ENCODE measurements around the gene SET.
A peak's percentile ranks its signal among the peaks of the same experiment; 100 is the strongest.
"Not testable (repeated sequence)": the region's sequence is repeated elsewhere in the genome, so short reads cannot be mapped to it uniquely, and the experiment has no call there.

SET gene, protein sequence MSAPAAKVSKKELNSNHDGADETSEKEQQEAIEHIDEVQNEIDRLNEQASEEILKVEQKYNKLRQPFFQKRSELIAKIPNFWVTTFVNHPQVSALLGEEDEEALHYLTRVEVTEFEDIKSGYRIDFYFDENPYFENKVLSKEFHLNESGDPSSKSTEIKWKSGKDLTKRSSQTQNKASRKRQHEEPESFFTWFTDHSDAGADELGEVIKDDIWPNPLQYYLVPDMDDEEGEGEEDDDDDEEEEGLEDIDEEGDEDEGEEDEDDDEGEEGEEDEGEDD

DNA sequence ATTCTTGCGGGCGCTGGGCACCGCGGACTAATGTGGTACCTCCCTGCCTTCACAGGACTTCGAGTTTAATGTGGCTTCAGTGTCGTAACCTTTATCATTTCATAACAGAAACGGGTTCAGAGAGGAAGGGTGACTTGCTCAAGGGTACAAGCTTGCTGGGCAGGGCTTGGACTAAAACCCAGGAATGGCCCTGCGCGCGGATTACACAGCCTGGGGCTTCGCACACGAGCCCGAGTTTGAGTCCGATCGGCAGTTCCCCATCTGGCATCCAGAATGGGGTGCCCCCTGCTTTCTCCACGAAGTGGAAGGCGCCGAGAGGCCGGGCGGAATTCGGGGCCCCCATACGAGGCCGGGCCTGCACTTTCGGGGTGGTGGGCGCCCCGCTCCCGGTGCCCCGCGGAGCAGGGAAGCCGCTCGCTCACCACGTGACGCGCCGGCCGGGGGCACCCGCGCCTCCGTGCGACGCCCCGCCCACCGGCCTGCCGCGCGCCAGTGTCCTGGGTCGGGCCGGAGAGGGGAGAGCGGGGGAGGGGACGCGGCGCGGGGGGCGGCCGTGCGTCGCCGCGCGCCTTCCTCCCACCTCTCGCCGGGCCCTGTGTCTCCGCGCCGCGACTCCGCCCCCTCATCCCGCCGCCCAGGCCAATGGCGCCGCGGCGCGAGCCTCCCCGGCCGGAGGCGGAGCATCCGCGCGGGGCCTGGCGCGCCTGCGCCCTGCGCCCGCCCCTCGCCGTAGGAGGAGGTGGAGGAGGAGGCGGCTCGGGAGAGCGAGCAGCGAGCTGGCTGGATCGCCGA, at the start of gene SET:
Gene SET (plus strand): TSS at position 722 of the 792 bp plus-strand sequence. CDS start 361 bp downstream, outside the sequence.
- Mint-ChIP-seq H3K27me3 (ENCODE audit: low read depth) (no peaks in the 10 kb centered on the region), H3K4me3 (peak within 1 kb of the TSS; percentile 90), H3K4me1 (ENCODE audit: low read depth) (peaks cover 42% of the 10 kb centered on the region), H3K36me3 (ENCODE audit: low read depth) (peaks cover 32% of the 10 kb centered on the region), H3K9me3 (no peaks in the 10 kb centered on the region), H3K27ac (peak within 1 kb of the TSS; percentile 98)
- peak; percentile 95 for DNase-seq (ENCODE audit: low spot score)

DNA sequence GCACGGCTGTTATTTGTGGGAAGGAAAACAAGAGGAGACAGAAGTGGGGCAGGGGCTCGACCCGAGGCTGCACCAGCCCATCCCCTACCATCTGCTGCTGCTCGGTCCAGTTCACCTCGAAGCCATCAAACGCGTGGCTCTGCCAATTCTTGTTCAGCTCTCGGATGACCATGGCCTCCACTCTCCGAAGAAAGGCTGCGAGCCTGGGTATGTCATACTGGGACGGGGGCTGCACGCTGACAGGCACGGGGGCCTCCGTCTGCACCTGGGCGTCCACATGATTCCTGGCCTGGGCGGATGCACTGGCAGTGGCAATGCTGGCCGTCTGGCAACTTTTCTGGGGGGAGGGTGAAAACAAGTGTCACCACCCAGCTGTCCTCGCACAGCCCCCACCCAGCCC, 48.4 kb upstream of the SET start:
- DNase-seq (ENCODE audit: low spot score), result no peak
- Mint-ChIP-seq H3K9me3 (no peaks in the 10 kb centered on the region), H3K4me3 (no peak overlapping the region), H3K4me1 (ENCODE audit: low read depth) (no peaks in the 10 kb centered on the region), H3K36me3 (ENCODE audit: low read depth) (peaks cover 7% of the 10 kb centered on the region), H3K27ac (no peak overlapping the region), H3K27me3 (ENCODE audit: low read depth) (no peaks in the 10 kb centered on the region)

DNA sequence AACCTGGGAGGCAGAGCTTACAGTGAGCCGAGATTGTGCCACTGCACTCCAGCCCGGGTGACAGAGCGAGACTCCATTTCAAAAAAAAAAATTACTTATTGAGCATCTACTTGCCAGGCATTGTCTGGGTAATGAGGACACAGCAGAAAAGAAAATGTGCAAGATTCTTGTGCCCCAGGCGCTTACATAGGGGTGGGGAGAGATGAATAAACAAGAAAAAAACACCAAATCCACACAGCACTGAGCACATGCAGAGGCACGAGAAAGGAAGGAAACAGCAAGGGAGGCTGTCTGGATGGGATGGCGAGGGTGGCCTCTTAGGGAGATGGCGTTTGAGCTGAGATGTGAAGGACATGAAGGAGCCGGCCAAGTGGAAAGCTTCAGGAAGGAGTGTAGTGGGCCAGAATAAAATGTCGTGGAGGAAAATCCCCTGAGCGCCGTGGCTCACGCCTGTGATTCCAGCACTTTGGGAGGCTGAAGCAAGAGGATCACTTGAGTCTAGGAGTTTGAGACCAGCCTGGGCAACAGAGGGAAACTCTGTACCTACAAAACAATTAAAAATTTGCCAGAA, 46.3 kb upstream of the SET start:
- H3K9me3 Mint-ChIP-seq, result no peaks in the 10 kb centered on the region
- DNase-seq (ENCODE audit: low spot score), result no peak
- H3K27ac Mint-ChIP-seq, result no peak overlapping the region
- H3K27me3 Mint-ChIP-seq (ENCODE audit: low read depth), result no peaks in the 10 kb centered on the region
- H3K4me3 Mint-ChIP-seq, result no peak overlapping the region
- H3K4me1 Mint-ChIP-seq (ENCODE audit: low read depth), result no peaks in the 10 kb centered on the region
- H3K36me3 Mint-ChIP-seq (ENCODE audit: low read depth), result peaks cover 7% of the 10 kb centered on the region

DNA sequence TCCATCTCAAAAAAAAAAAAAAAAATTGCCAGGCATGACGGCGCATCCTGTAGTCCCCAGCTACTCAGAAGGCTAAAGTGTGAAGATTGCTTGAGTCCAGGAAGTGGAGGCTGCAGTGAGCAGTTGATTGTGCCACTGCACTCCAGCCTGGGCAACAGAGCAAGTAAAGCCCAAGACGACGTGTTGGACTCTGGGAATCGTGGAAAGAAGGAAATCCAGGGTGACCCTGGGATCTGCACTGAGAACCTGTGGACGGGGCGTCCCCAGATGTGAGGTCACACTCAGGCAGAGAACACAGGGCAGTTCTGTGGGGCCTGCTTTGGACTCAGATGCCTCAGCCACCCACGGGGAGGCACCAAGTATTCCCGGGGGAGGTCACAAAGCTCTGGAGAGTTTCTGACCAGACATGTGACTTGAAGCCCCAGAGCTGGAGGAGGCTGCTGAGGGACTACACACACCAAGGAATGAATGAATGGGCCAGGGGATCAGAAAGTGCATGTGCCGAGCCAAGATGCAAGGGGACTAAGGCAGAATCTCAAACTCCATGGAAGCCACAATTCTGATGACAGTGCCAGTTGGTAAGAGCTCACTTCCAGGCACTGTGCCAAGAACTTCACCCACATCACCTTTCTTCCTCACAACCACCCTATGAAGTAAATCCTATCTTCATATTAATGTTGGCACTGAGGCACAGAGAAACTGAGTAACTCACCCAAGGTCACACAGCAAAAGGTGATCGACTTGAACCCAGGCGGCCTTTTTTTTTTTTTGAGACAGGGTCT, 45.3 kb upstream of the SET start:
- peaks cover 4% of the 10 kb centered on the region for H3K36me3 Mint-ChIP-seq (ENCODE audit: low read depth)
- H3K27ac Mint-ChIP-seq, result peak overlapping the region; percentile 50
- no peak for DNase-seq (ENCODE audit: low spot score)
- no peaks in the 10 kb centered on the region for H3K9me3 Mint-ChIP-seq
- H3K27me3 Mint-ChIP-seq (ENCODE audit: low read depth), result no peaks in the 10 kb centered on the region
- H3K4me3 Mint-ChIP-seq, result no peak overlapping the region
- no peaks in the 10 kb centered on the region for H3K4me1 Mint-ChIP-seq (ENCODE audit: low read depth)

DNA sequence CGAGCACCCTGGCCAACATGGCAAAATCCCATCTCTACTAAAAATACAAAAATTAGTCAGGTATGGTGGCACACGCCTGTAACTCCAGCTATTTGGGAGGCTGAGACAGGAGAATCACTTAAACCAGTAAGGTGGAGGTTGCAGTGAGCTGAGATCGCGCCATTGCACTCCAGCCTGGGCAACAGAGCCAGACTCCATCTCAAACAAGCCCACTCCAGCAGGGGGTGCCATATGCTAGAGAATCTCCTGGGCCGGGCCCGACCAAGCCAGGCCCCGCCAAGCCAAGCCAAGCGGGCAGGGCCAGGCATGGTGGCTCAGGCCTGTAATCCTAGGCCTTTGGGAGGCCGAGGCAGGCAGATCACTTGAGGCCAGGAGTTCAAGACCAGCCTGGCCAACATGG, 40.8 kb upstream of the SET start:
- not testable (repeated sequence) for H3K9me3 Mint-ChIP-seq; H3K4me1 Mint-ChIP-seq (ENCODE audit: low read depth); H3K36me3 Mint-ChIP-seq (ENCODE audit: low read depth); H3K27ac Mint-ChIP-seq; H3K4me3 Mint-ChIP-seq; H3K27me3 Mint-ChIP-seq (ENCODE audit: low read depth)
- DNase-seq (ENCODE audit: low spot score), result peak; percentile 47

DNA sequence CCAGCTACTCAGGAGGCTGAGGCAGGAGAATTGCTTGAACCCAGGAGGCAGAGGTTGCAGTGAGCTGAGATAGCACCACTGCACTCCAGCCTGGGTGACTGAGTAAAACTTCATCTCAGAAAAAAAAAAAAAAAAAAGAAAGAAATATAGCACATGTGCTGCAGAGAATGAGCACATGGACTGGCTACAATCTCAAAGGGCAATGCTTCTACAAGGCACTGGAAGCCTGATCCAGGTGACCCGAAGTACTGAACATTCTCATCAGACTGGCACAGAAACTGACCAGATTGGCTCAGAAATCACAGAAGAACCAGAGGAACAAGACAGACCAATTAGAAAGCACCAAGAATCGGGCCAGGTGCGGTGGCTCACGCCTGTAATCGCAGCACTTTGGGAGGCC, 37.2 kb upstream of the SET start:
- H3K9me3 Mint-ChIP-seq, result no peaks in the 10 kb centered on the region
- H3K27ac Mint-ChIP-seq, result no peak overlapping the region
- DNase-seq (ENCODE audit: low spot score), result no peak
- H3K4me1 Mint-ChIP-seq (ENCODE audit: low read depth), result no peaks in the 10 kb centered on the region
- H3K27me3 Mint-ChIP-seq (ENCODE audit: low read depth), result no peaks in the 10 kb centered on the region
- H3K4me3 Mint-ChIP-seq, result no peak overlapping the region
- H3K36me3 Mint-ChIP-seq (ENCODE audit: low read depth), result peaks cover 2% of the 10 kb centered on the region

DNA sequence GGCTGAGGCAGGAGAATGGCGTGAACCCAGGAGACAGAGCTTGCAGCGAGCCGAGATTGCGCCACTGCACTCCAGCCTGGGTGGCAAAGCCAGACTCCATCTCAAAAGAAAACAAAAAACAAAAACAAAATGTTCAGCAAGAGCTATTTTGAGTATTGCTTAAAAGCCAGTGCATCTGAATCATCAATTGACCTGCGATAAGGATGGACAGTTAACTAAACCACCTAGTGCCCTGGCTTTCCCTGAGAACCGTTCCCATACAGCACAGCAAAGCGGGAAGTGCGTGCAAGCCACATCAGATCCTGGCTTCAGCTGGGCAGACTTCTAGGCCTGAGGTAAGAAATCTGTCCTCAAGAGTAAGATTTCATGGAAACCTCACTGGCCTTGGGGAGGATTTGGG, 35.1 kb upstream of the SET start:
- H3K36me3 Mint-ChIP-seq (ENCODE audit: low read depth), result peaks cover 2% of the 10 kb centered on the region
- no peak overlapping the region for H3K4me3 Mint-ChIP-seq
- H3K4me1 Mint-ChIP-seq (ENCODE audit: low read depth), result peaks cover 4% of the 10 kb centered on the region

DNA sequence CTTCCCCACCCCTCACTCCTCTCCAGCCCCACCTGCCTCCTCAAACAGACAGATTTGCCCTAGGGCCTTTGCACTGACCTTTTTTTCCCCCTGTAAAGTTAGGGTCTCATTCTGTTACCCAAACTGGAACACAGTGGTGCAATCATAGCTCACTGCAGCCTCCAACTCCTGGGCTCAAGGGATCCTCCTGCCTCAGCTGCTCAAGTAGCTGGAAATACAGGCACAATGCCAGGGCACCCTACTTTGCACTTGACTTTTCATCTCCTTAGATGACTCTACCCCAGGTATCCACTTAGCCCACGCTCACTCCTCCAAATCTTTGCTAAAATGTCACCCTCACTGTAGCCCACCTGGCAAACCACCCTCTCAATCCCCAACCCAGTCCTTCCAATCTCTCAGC, 34.5 kb upstream of the SET start:
- peak overlapping the region; percentile 37 for H3K4me3 Mint-ChIP-seq
- H3K4me1 Mint-ChIP-seq (ENCODE audit: low read depth), result peaks cover 4% of the 10 kb centered on the region
- H3K36me3 Mint-ChIP-seq (ENCODE audit: low read depth), result peaks cover 2% of the 10 kb centered on the region
- no peak for DNase-seq (ENCODE audit: low spot score)
- H3K9me3 Mint-ChIP-seq, result no peaks in the 10 kb centered on the region
- H3K27ac Mint-ChIP-seq, result peak overlapping the region; percentile 42
- H3K27me3 Mint-ChIP-seq (ENCODE audit: low read depth), result no peaks in the 10 kb centered on the region

More for the DNA sequence above, 35.1 kb upstream of the SET start:
- DNase-seq (ENCODE audit: low spot score), result no peak
- H3K9me3 Mint-ChIP-seq, result no peaks in the 10 kb centered on the region
- H3K27me3 Mint-ChIP-seq (ENCODE audit: low read depth), result no peaks in the 10 kb centered on the region
- H3K27ac Mint-ChIP-seq, result no peak overlapping the region

DNA sequence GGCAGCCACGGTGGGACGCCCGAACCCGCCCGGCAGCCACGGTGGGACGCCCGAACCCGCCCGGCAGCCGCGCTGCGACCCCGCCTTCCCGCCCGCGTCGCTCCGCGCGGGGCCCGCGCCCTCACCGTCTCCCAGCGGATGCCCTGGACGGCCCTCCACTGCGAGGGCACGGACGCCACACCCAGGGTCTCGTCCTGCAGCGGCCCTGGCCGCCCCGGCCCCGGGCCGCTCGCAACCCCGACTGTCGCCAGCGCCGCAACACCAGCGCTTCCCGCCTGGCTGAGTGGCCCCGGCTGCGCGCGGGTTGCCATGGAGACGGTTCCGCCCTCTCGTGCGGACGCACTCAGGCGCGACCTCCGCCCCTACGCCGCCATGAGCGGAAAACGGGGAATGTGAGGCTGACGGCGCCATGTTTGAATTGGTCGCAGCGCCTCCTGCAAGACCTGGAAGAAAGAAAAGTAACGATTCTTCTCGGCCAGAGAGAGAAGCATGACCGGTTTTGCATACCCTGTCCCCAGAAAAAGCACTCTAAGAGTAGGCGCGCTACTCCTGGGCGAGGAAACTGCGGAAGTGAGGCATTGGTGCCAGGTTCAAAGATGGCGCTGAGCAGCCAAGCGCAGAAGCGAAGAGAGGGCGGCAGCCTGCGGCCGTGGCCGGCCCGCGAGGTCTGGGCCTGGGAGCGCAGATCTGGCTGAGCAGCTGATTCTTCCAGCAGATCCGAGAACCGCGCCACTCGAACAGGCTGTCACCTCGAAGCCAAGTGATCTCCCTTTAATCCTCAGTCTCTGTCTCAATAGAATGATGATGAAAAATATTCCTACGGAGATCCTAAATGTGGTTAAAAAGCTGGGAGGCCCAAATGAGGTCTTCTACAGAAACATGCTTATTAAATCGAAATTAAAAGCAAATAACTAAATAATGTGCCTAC, 32.3 kb upstream of the SET start, which contains the start of gene DYNC2I2:
Gene DYNC2I2 (minus strand): TSS at position 432 of the 928 bp plus-strand sequence. CDS start 121 bp downstream, at position 311.
- Mint-ChIP-seq H3K36me3 (ENCODE audit: low read depth) (peaks cover 2% of the 10 kb centered on the region), H3K27me3 (ENCODE audit: low read depth) (no peaks in the 10 kb centered on the region), H3K27ac (peak within 1 kb of the TSS; percentile 99), H3K4me3 (peak within 1 kb of the TSS; percentile 94), H3K4me1 (ENCODE audit: low read depth) (peaks cover 4% of the 10 kb centered on the region), H3K9me3 (no peaks in the 10 kb centered on the region)
- peak; percentile 95 for DNase-seq (ENCODE audit: low spot score)

DNA sequence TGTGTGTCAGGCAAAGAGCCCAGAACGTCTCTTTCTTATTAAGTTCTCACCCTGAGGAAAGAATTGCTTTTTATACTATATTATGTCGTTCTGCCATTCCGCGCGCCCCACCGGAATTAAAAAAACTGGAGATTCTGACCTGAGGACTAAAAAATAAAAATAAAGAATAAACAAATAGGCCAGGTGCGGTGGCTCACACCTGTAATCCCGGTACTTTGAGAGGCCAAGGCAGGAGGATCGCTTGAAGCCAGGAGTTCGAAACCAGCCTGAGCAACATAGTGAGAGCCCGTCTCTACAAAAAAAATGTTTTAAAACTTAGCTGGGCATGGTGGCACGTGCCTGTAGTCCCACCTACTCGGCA, 31.7 kb upstream of the SET start:
- peak overlapping the region; percentile 99 for H3K27ac Mint-ChIP-seq
- no peaks in the 10 kb centered on the region for H3K9me3 Mint-ChIP-seq
- H3K36me3 Mint-ChIP-seq (ENCODE audit: low read depth), result peaks cover 2% of the 10 kb centered on the region
- H3K4me1 Mint-ChIP-seq (ENCODE audit: low read depth), result peaks cover 4% of the 10 kb centered on the region
- H3K4me3 Mint-ChIP-seq, result peak overlapping the region; percentile 94
- no peak for DNase-seq (ENCODE audit: low spot score)
- no peaks in the 10 kb centered on the region for H3K27me3 Mint-ChIP-seq (ENCODE audit: low read depth)

DNA sequence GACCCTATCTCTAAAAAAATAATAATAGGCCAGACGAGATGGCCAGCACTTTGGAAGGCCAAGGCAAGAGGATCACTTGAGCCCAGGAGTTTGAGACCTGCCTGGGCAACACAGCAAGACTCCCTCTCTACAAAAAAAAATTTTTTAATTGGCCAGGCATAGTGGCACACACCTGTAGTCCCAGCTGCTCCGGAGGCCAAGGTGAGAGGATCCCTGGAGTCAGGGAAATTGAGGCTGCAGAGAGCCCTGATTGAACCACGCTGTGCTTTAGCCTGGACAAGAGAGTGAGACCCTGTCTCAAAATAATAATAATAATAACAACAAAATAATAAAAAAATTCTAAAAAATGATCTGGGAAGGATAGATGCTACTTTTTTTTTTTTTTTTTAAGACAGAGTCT, 31.2 kb upstream of the SET start:
- no peaks in the 10 kb centered on the region for H3K27me3 Mint-ChIP-seq (ENCODE audit: low read depth)
- no peak for DNase-seq (ENCODE audit: low spot score)
- peaks cover 2% of the 10 kb centered on the region for H3K36me3 Mint-ChIP-seq (ENCODE audit: low read depth)
- no peaks in the 10 kb centered on the region for H3K9me3 Mint-ChIP-seq
- peak overlapping the region; percentile 99 for H3K27ac Mint-ChIP-seq
- no peak overlapping the region for H3K4me3 Mint-ChIP-seq
- peaks cover 4% of the 10 kb centered on the region for H3K4me1 Mint-ChIP-seq (ENCODE audit: low read depth)

DNA sequence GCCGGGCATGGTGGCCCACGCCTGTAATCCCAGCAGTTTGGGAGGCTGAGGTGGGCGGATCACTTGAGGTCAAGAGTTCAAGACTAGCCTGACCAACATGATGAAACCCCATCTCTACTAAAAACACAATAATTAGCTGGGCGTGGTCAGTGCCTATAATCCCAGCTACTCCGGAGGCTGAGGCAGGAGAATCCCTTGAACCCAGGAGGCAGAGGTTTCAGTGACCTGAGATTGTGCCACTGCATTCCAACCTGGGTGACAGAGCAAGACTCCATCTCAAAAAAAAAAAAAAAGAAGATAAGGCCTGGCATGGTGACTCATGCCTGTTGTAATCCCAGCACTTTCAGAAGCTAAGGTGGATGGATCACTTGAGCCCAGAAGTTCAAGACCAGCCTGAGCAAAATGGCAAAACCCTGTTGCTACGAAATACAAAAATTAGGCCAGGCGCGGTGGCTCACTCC, 22.5 kb upstream of the SET start:
- not testable (repeated sequence) for H3K27ac Mint-ChIP-seq; H3K27me3 Mint-ChIP-seq (ENCODE audit: low read depth); DNase-seq (ENCODE audit: low spot score); H3K4me3 Mint-ChIP-seq; H3K36me3 Mint-ChIP-seq (ENCODE audit: low read depth); H3K9me3 Mint-ChIP-seq; H3K4me1 Mint-ChIP-seq (ENCODE audit: low read depth)

DNA sequence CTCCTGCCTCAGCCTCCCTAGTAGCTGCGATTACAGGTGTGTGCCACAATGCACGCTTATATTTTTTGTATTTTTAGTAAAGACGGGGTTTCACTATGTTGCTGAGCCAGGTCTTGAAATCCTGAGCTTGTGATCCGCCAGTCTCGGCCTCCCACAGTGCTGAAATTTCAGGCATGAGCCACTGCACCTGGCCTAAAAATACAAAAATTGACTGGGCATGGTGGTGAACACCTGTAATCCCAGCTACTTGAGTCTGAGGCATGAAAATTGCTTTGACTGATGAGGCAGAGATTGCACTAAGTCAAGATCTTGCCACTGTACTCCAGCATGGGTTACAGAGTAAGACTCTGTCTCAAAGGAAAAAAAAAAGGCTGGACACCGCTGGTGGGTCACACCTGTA, 19.2 kb upstream of the SET start:
- Mint-ChIP-seq H3K27ac (no peak overlapping the region), H3K9me3 (no peaks in the 10 kb centered on the region), H3K4me1 (ENCODE audit: low read depth) (no peaks in the 10 kb centered on the region), H3K27me3 (ENCODE audit: low read depth) (no peaks in the 10 kb centered on the region), H3K36me3 (ENCODE audit: low read depth) (no peaks in the 10 kb centered on the region), H3K4me3 (no peak overlapping the region)
- no peak for DNase-seq (ENCODE audit: low spot score)
